PC-3 (cell line): ENCODE data around the gene NRAP.

Experiments
- EZH2phosphoT487 ChIP-seq: fragments of 300-600 bp; sonication (generic); IDR thresholded peaks from 2 replicates; pipeline ENCODE4 v1.6.1; 2018; ENCODE audit warnings: mild to moderate bottlenecking, antibody characterized with exemption, low read length, borderline replicate concordance
- TF ChIP-seq, protein P1 (sequence below): fragments of 300-600 bp; sonication (generic); conservative IDR thresholded peaks from 2 replicates; pipeline ENCODE4 v1.5.1; 2017; ENCODE audit warnings: antibody characterized with exemption, low read depth, mild to moderate bottlenecking, low read length

DNA sequence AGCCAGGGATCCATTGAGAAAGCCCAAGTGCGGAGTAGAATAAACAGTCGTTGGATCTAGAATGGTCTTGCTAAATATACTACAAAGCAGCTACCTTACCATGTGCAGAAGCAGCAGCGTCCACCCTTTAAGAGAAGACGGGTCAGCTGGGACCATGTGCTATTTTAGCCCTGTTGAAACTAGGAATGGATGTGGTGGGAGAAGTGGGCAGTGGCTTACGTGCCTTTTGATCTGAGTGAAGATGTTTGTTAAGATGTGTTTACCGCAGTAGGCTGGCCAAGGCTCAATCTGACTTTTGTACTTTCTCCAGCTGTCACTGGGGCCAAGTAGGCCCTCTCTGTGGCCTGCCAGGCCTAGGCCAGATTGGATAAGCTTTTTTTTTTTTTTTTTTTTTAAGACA lies 101.8 kb downstream of the NRAP start:
- TF ChIP-seq, protein P1, sequence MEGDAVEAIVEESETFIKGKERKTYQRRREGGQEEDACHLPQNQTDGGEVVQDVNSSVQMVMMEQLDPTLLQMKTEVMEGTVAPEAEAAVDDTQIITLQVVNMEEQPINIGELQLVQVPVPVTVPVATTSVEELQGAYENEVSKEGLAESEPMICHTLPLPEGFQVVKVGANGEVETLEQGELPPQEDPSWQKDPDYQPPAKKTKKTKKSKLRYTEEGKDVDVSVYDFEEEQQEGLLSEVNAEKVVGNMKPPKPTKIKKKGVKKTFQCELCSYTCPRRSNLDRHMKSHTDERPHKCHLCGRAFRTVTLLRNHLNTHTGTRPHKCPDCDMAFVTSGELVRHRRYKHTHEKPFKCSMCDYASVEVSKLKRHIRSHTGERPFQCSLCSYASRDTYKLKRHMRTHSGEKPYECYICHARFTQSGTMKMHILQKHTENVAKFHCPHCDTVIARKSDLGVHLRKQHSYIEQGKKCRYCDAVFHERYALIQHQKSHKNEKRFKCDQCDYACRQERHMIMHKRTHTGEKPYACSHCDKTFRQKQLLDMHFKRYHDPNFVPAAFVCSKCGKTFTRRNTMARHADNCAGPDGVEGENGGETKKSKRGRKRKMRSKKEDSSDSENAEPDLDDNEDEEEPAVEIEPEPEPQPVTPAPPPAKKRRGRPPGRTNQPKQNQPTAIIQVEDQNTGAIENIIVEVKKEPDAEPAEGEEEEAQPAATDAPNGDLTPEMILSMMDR = no peak
- no peak for TF ChIP-seq EZH2phosphoT487
